A673 (cell line): Measurements from ENCODE around the gene MAP3K19.

Experiments
- EZH2 ChIP-seq: fragments of 200-600 bp; sonication (generic); IDR thresholded peaks from 2 replicates; pipeline ENCODE4 v1.6.1; 2017; ENCODE audit warnings: borderline replicate concordance, low read depth, mild to moderate bottlenecking, mixed read lengths, antibody characterized with exemption, low read length; ENCODE audit not compliant: poor library complexity, severe bottlenecking
- TF ChIP-seq, protein P1 (sequence below): fragments of 300-800, 200-600 bp; sonication (generic); conservative IDR thresholded peaks from 2 replicates; pipeline ENCODE4 v1.5.1; 2017; ENCODE audit warnings: low read depth, mild to moderate bottlenecking, antibody characterized with exemption, low read length, moderate library complexity, mixed read lengths

DNA sequence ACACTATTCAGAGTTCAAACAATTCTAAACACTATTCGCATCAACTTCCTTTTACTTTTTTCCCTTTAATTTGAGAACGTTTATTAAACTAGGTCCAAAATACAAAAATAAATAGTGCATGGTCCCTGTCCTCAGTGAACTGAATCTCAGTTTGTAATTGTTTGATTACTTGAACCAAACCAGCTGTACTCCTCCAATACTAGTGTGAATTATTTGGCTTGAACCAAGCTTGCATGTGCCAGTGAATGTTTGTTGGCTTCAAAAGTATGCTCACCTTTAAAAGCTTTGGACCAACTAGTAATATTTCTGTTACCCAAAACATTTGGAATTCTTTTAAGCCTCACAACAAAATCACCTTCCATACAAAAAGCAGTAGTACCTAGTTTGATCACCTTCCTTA lies 113.1 kb downstream of the MAP3K19 start:
- TF ChIP-seq, protein P1, sequence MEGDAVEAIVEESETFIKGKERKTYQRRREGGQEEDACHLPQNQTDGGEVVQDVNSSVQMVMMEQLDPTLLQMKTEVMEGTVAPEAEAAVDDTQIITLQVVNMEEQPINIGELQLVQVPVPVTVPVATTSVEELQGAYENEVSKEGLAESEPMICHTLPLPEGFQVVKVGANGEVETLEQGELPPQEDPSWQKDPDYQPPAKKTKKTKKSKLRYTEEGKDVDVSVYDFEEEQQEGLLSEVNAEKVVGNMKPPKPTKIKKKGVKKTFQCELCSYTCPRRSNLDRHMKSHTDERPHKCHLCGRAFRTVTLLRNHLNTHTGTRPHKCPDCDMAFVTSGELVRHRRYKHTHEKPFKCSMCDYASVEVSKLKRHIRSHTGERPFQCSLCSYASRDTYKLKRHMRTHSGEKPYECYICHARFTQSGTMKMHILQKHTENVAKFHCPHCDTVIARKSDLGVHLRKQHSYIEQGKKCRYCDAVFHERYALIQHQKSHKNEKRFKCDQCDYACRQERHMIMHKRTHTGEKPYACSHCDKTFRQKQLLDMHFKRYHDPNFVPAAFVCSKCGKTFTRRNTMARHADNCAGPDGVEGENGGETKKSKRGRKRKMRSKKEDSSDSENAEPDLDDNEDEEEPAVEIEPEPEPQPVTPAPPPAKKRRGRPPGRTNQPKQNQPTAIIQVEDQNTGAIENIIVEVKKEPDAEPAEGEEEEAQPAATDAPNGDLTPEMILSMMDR = no peak
- TF ChIP-seq EZH2 = no peak
